ENCODE measurements around the gene METTL17. TPM values are rescaled to one million over a fixed set of nuclear protein-coding genes. Genes with fewer than 3 reads are reported as not detected.

The METTL17 gene
- total and polyA plus RNA-seq, 2 of the 13 experiments (the other 11 are each of a cell fraction or from before 2014, with no cell fraction given), result 122 to 199 TPM

- no peak for TF ChIP-seq MYNN (CRISPR knock-in tag; IDR thresholded peaks at IDR 0.05; ENCODE audit: low read depth)
- no peak for TF ChIP-seq ZBTB14 (CRISPR knock-in tag; IDR thresholded peaks at IDR 0.05)
- 0 out of 2 replicates have a peak, but pooled peaks have one; percentile 78 for TF ChIP-seq BRCA1 (CRISPR knock-in tag; IDR thresholded peaks at IDR 0.05)
- no peak for TF ChIP-seq GLI4 (CRISPR knock-in tag; IDR thresholded peaks at IDR 0.05; ENCODE audit: borderline replicate concordance)
- TF ChIP-seq ZNF790 (CRISPR knock-in tag; IDR thresholded peaks at IDR 0.05; ENCODE audit: borderline replicate concordance), result no peak
- TF ChIP-seq ZNF556 (CRISPR knock-in tag; IDR thresholded peaks at IDR 0.05; ENCODE audit: borderline replicate concordance), result no peak
- peak; percentile 78 for TF ChIP-seq MED1 (CRISPR knock-in tag; IDR thresholded peaks at IDR 0.05)
- no peak for TF ChIP-seq ZNF672 (CRISPR knock-in tag; IDR thresholded peaks at IDR 0.05)
- no peak; the same call in 1 of the 2 replicates for TF ChIP-seq ZNF414 (CRISPR knock-in tag; IDR thresholded peaks at IDR 0.05)
- 0 out of 2 replicates have a peak, but pooled peaks have one; percentile 65 for TF ChIP-seq ZNF256 (CRISPR knock-in tag; conservative IDR thresholded peaks at IDR 0.05)
- no peak; the same call in 1 of the 2 replicates for TF ChIP-seq KMT2B (CRISPR knock-in tag; IDR thresholded peaks at IDR 0.05)
- TF ChIP-seq CREBL2 (CRISPR knock-in tag; IDR thresholded peaks at IDR 0.05; ENCODE audit: borderline replicate concordance), result no peak
- no peak for TF ChIP-seq MLLT10 (CRISPR knock-in tag; IDR thresholded peaks at IDR 0.05)
- TF ChIP-seq ZFP41 (CRISPR knock-in tag; IDR thresholded peaks at IDR 0.05; ENCODE audit: borderline replicate concordance), result no peak; the same call in 1 of the 2 replicates
- TF ChIP-seq SNRNP70 (IDR thresholded peaks at IDR 0.05; ENCODE audit: low read depth, low read length), result no peak
- TF ChIP-seq CSRNP2 (CRISPR knock-in tag; conservative IDR thresholded peaks at IDR 0.05; ENCODE audit: low read depth), result no peak
- TF ChIP-seq MTERF4 (CRISPR knock-in tag; IDR thresholded peaks at IDR 0.05), result peak; percentile 82; the same call in 1 of the 2 replicates
- TF ChIP-seq RCOR2 (CRISPR knock-in tag; IDR thresholded peaks at IDR 0.05), result no peak
- no peak; the same call in 1 of the 2 replicates for TF ChIP-seq KDM5A (IDR thresholded peaks at IDR 0.05; ENCODE audit: borderline replicate concordance, low read length)
- no peak for TF ChIP-seq BRF2 (CRISPR knock-in tag; IDR thresholded peaks at IDR 0.05)
- TF ChIP-seq HOMEZ (CRISPR knock-in tag; IDR thresholded peaks at IDR 0.05; ENCODE audit: low read depth), result no peak
- no peak; the same call in 1 of the 2 replicates for TF ChIP-seq BORCS8-MEF2B (CRISPR knock-in tag; IDR thresholded peaks at IDR 0.05)
Observed at GRCh38 chr14:21024585-21025370, 35.0 kb downstream of the METTL17 start, which contains the start of gene NDRG2 (continued).

Data from HepG2 (cell line).